ENCODE results near the gene GTPBP4.
"Not testable (repeated sequence)": the region's sequence is repeated elsewhere in the genome, so short reads cannot be mapped to it uniquely, and the experiment has no call there.

The GTPBP4 gene

GRCh38 chr10:1063232-1063865, 75.1 kb downstream of the GTPBP4 start:
- DNase-seq, result no peak
- no peak overlapping the region for H3K27ac ChIP-seq (ENCODE audit: low read depth, low read length)
- no CpG with 5 or more reads among the region's 7 CpGs for WGBS (ENCODE audit: extremely low coverage, insufficient coverage, low lambda C conversion rate)

GRCh38 chr10:1064964-1065247, 76.7 kb downstream of the GTPBP4 start:
- Histone ChIP-seq H2BK5ac (ENCODE audit: low read length) (no peak overlapping the region), H4K8ac (ENCODE audit: low read depth, low read length) (no peak overlapping the region), H3K27me3 (ENCODE audit: insufficient read depth, low read length, poor library complexity) (no peaks in the 10 kb centered on the region), H2AK5ac (ENCODE audit: low read length) (no peak overlapping the region), H3K27ac (ENCODE audit: low read depth, low read length) (no peak overlapping the region), H3K79me2 (ENCODE audit: control insufficient read depth, insufficient read depth, low read length) (peaks cover 11% of the 10 kb centered on the region), H3K4me1 (ENCODE audit: control insufficient read depth, low read depth, low read length) (no peaks in the 10 kb centered on the region), H3K36me3 (ENCODE audit: control insufficient read depth, insufficient read depth, low read length) (no peaks in the 10 kb centered on the region), H4K5ac (ENCODE audit: low read length) (no peak overlapping the region), H2BK15ac (replicated peaks; ENCODE audit: low read depth) (no peak overlapping the region), H3K9ac (ENCODE audit: low read length) (no peak overlapping the region), H3K4me3 (ENCODE audit: low read length) (no peak overlapping the region), H3K56ac (ENCODE audit: low read length) (no peak overlapping the region), H3K4ac (ENCODE audit: low read depth, low read length) (no peak overlapping the region), H3K18ac (ENCODE audit: low read length) (no peak overlapping the region), H2BK120ac (ENCODE audit: low read depth, low read length) (no peak overlapping the region), H3K79me1 (ENCODE audit: low read length) (peaks cover 9% of the 10 kb centered on the region), H3K4me2 (ENCODE audit: low read length) (no peak overlapping the region), H3K23ac (ENCODE audit: low read length) (no peak overlapping the region)
- 100% methylated on average over 3 of the region's 4 CpGs for WGBS (ENCODE audit: extremely low coverage, insufficient coverage, low lambda C conversion rate)
- DNase-seq, result no peak

More at GRCh38 chr10:1063232-1063865, 75.1 kb downstream of the GTPBP4 start:
- no peak overlapping the region for H3K4ac ChIP-seq (ENCODE audit: low read depth, low read length)
- no peak overlapping the region for H3K56ac ChIP-seq (ENCODE audit: low read length)
- H2BK120ac ChIP-seq (ENCODE audit: low read depth, low read length), result no peak overlapping the region
- H2BK15ac ChIP-seq (replicated peaks; ENCODE audit: low read depth), result no peak overlapping the region
- peaks cover 10% of the 10 kb centered on the region for H3K79me1 ChIP-seq (ENCODE audit: low read length)
- no peaks in the 10 kb centered on the region for H3K27me3 ChIP-seq (ENCODE audit: insufficient read depth, low read length, poor library complexity)
- no peak overlapping the region for H2AK5ac ChIP-seq (ENCODE audit: low read length)
- H3K4me1 ChIP-seq (ENCODE audit: control insufficient read depth, low read depth, low read length), result no peaks in the 10 kb centered on the region
- H3K4me3 ChIP-seq (ENCODE audit: low read length), result no peak overlapping the region
- H3K79me2 ChIP-seq (ENCODE audit: control insufficient read depth, insufficient read depth, low read length), result peaks cover 13% of the 10 kb centered on the region
- H4K8ac ChIP-seq (ENCODE audit: low read depth, low read length), result no peak overlapping the region
- H3K23ac ChIP-seq (ENCODE audit: low read length), result no peak overlapping the region
- no peak overlapping the region for H3K18ac ChIP-seq (ENCODE audit: low read length)
- no peak overlapping the region for H4K5ac ChIP-seq (ENCODE audit: low read length)
- H3K9ac ChIP-seq (ENCODE audit: low read length), result no peak overlapping the region
- no peak overlapping the region for H3K4me2 ChIP-seq (ENCODE audit: low read length)
- H3K36me3 ChIP-seq (ENCODE audit: control insufficient read depth, insufficient read depth, low read length), result no peaks in the 10 kb centered on the region
- no peak overlapping the region for H2BK5ac ChIP-seq (ENCODE audit: low read length)

- not testable (repeated sequence) for H2AK5ac ChIP-seq (ENCODE audit: low read length); H3K4me1 ChIP-seq (ENCODE audit: control insufficient read depth, low read depth, low read length); H3K4me3 ChIP-seq (ENCODE audit: low read length); H2BK15ac ChIP-seq (replicated peaks; ENCODE audit: low read depth); H4K5ac ChIP-seq (ENCODE audit: low read length); DNase-seq; H3K79me2 ChIP-seq (ENCODE audit: control insufficient read depth, insufficient read depth, low read length); H3K27me3 ChIP-seq (ENCODE audit: insufficient read depth, low read length, poor library complexity); H3K79me1 ChIP-seq (ENCODE audit: low read length); H3K4me2 ChIP-seq (ENCODE audit: low read length); H3K9ac ChIP-seq (ENCODE audit: low read length); H3K36me3 ChIP-seq (ENCODE audit: control insufficient read depth, insufficient read depth, low read length); H2BK120ac ChIP-seq (ENCODE audit: low read depth, low read length); H3K4ac ChIP-seq (ENCODE audit: low read depth, low read length); H3K56ac ChIP-seq (ENCODE audit: low read length); H3K23ac ChIP-seq (ENCODE audit: low read length); H2BK5ac ChIP-seq (ENCODE audit: low read length); H3K27ac ChIP-seq (ENCODE audit: low read depth, low read length); H3K18ac ChIP-seq (ENCODE audit: low read length); H4K8ac ChIP-seq (ENCODE audit: low read depth, low read length)
- no CpG with 5 or more reads among the region's 8 CpGs for WGBS (ENCODE audit: extremely low coverage, insufficient coverage, low lambda C conversion rate)
Observed at GRCh38 chr10:1066734-1067133, 78.5 kb downstream of the GTPBP4 start.

- Histone ChIP-seq H3K4me1 (ENCODE audit: control insufficient read depth, low read depth, low read length) (no peaks in the 10 kb centered on the region), H3K23ac (ENCODE audit: low read length) (no peak overlapping the region), H2BK5ac (ENCODE audit: low read length) (no peak overlapping the region), H3K27ac (ENCODE audit: low read depth, low read length) (no peak overlapping the region), H4K8ac (ENCODE audit: low read depth, low read length) (no peak overlapping the region), H3K9ac (ENCODE audit: low read length) (no peak overlapping the region), H3K79me1 (ENCODE audit: low read length) (no peaks in the 10 kb centered on the region), H2AK5ac (ENCODE audit: low read length) (no peak overlapping the region), H3K36me3 (ENCODE audit: control insufficient read depth, insufficient read depth, low read length) (no peaks in the 10 kb centered on the region), H3K27me3 (ENCODE audit: insufficient read depth, low read length, poor library complexity) (no peaks in the 10 kb centered on the region), H3K56ac (ENCODE audit: low read length) (no peak overlapping the region), H2BK15ac (replicated peaks; ENCODE audit: low read depth) (no peak overlapping the region), H3K18ac (ENCODE audit: low read length) (no peak overlapping the region), H2BK120ac (ENCODE audit: low read depth, low read length) (no peak overlapping the region), H4K5ac (ENCODE audit: low read length) (no peak overlapping the region), H3K4ac (ENCODE audit: low read depth, low read length) (no peak overlapping the region), H3K79me2 (ENCODE audit: control insufficient read depth, insufficient read depth, low read length) (no peaks in the 10 kb centered on the region), H3K4me2 (ENCODE audit: low read length) (no peak overlapping the region), H3K4me3 (ENCODE audit: low read length) (no peak overlapping the region)
- no CpG with 5 or more reads among the region's 10 CpGs for WGBS (ENCODE audit: extremely low coverage, insufficient coverage, low lambda C conversion rate)
- no peak for DNase-seq
Observed at GRCh38 chr10:1068380-1069361, 80.4 kb downstream of the GTPBP4 start.

All from mesendoderm (in vitro differentiated cells).